Endothelial cell of umbilical vein (primary cell): ENCODE measurements around the gene MTMR3. TPM values are rescaled to one million over a fixed set of nuclear protein-coding genes. Genes with fewer than 3 reads are reported as not detected.

Experiments used
- BruUV-seq: library from RNA; stranded (reverse); fragments of 400-500 nt; replicated peaks from 2 replicates; lab custom pipeline; 2021; lab: Mats Ljungman, UMichigan
- CTCF ChIA-PET: fragments of 300-600, 350-600 bp; sonication (Branson Sonifier 250); formaldehyde crosslinking; loops from one replicate; lab custom pipeline; 2021; ENCODE audit warnings: antibody characterized with exemption, inconsistent platforms; lab: Charles Lee
- POLR2A ChIA-PET: fragments of 300-600, 350-600 bp; sonication (Branson Sonifier 250); formaldehyde crosslinking; loops from one replicate; lab custom pipeline; 2021; ENCODE audit warnings: antibody characterized with exemption, inconsistent platforms; lab: Charles Lee
- DNase-seq: peaks from one replicate; pipeline ENCODE4 v3.0.0-alpha.2; 2011; ENCODE audit warnings: low read depth, low spot score
- FAIRE-seq: peaks from 2 replicates; lab custom pipeline; 2011; peaks lifted over from hg19 to GRCh38; lab: Jason Lieb, UNC
- H2AFZ ChIP-seq: 2 replicates; pipeline ENCODE4 v1.6.0; 2012; ENCODE audit warnings: low read depth, low read length, control low read depth, inconsistent platforms
- H3K27ac ChIP-seq: 2 replicates; pipeline ENCODE4 v1.5.1; 2011; ENCODE audit warnings: low read depth, mild to moderate bottlenecking, control low read depth, low read length, moderate library complexity; ENCODE audit not compliant: insufficient read depth
- H3K27me3 ChIP-seq, 2 experiments: 2 replicates each; pipeline versions ENCODE4 v1.6.0 to v1.6.1; 2011; ENCODE audit warnings: low read length in 2 of 2, mixed read lengths in 1 of 2; ENCODE audit not compliant: control insufficient read depth in 2 of 2, insufficient read depth in 2 of 2
- H3K36me3 ChIP-seq, 2 experiments: 2 replicates in 1 of 2; 3 replicates in 1 of 2; pipeline ENCODE4 v1.5.1; 2011; ENCODE audit warnings: low read length in 2 of 2, mild to moderate bottlenecking in 1 of 2, moderate library complexity in 1 of 2; ENCODE audit not compliant: control insufficient read depth in 2 of 2, insufficient read depth in 2 of 2; ENCODE audit errors: extremely low read depth in 1 of 2
- H3K4me1 ChIP-seq: 3 replicates; pipeline ENCODE4 v1.5.1; 2011; ENCODE audit warnings: mild to moderate bottlenecking, low read length; ENCODE audit not compliant: control insufficient read depth, insufficient read depth; ENCODE audit errors: extremely low read depth
- H3K4me2 ChIP-seq: 2 replicates; pipeline ENCODE4 v1.6.1; 2011; ENCODE audit warnings: low read length, control low read depth, mixed read lengths; ENCODE audit not compliant: insufficient read depth
- H3K4me3 ChIP-seq, 3 experiments: fragments of 200-600 bp in 1 of 3; sonication (generic), shearing (Covaris generic) in 1 of 3; replicated peaks in 1 of 3; 2 replicates each; pipeline ENCODE4 v1.5.1; 2011 to 2016; ENCODE audit warnings: control low read depth in 3 of 3, low read length in 3 of 3, mild to moderate bottlenecking in 2 of 3, inconsistent platforms in 1 of 3, low read depth in 1 of 3, moderate library complexity in 1 of 3; ENCODE audit not compliant: insufficient read depth in 1 of 3
- H3K79me2 ChIP-seq: 2 replicates; pipeline ENCODE4 v1.6.0; 2012; ENCODE audit warnings: low read length, inconsistent platforms; ENCODE audit not compliant: control insufficient read depth, insufficient read depth
- H3K9ac ChIP-seq: replicated peaks from 2 replicates; pipeline ENCODE3; 2011; ENCODE audit warnings: low read length, control low read depth; ENCODE audit not compliant: insufficient read depth; ENCODE audit errors: extremely low read depth
- H3K9me1 ChIP-seq: replicated peaks from 3 replicates; pipeline ENCODE4 v1.6.0; 2011; ENCODE audit warnings: mild to moderate bottlenecking, low read length; ENCODE audit not compliant: control insufficient read depth, insufficient read depth; ENCODE audit errors: extremely low read depth
- H3K9me3 ChIP-seq: replicated peaks from 2 replicates; pipeline ENCODE4 v1.5.1; 2012; ENCODE audit warnings: low read length, inconsistent platforms; ENCODE audit not compliant: control insufficient read depth, insufficient read depth
- H4K20me1 ChIP-seq: replicated peaks from 2 replicates; pipeline ENCODE3; 2011; ENCODE audit warnings: mild to moderate bottlenecking, low read length; ENCODE audit not compliant: control insufficient read depth, insufficient read depth; ENCODE audit errors: extremely low read depth
- CTCF ChIP-seq, 2 donors: IDR thresholded peaks; 1 replicate in 1 of 2; 2 replicates in 1 of 2; pipeline ENCODE4 v1.5.1; 2011; ENCODE audit warnings: low read length in 2 of 2, mild to moderate bottlenecking in 2 of 2, moderate library complexity in 2 of 2, control low read depth in 1 of 2, inconsistent platforms in 1 of 2, low read depth in 1 of 2; ENCODE audit not compliant: insufficient read depth in 1 of 2; ENCODE audit errors: extremely low read depth in 1 of 2
- EZH2 ChIP-seq: IDR thresholded peaks from 2 replicates; pipeline ENCODE4 v1.6.1; 2012; ENCODE audit warnings: borderline replicate concordance, low read depth, mild to moderate bottlenecking, moderate library complexity, low read length, inconsistent platforms; ENCODE audit not compliant: severe bottlenecking
- FOS ChIP-seq: IDR thresholded peaks from 2 replicates; pipeline ENCODE4 v1.6.1; 2011; ENCODE audit warnings: mild to moderate bottlenecking, low read length, moderate library complexity, borderline replicate concordance; ENCODE audit not compliant: insufficient read depth
- JUN ChIP-seq: IDR thresholded peaks from 2 replicates; pipeline ENCODE4 v1.6.1; 2011; ENCODE audit warnings: borderline replicate concordance, low read depth; ENCODE audit not compliant: insufficient read length, insufficient read depth
- MYC ChIP-seq: IDR thresholded peaks from one replicate; pipeline ENCODE4 v1.6.1; 2011; ENCODE audit warnings: mild to moderate bottlenecking, low read depth, low read length
- POLR2A ChIP-seq: IDR thresholded peaks from 2 replicates; pipeline ENCODE4 v1.6.1; 2012; ENCODE audit warnings: low read depth, mild to moderate bottlenecking, control low read depth, low read length
- POLR2AphosphoS5 ChIP-seq: IDR thresholded peaks from 2 replicates; pipeline ENCODE4 v1.6.1; 2012; ENCODE audit warnings: low read depth, mild to moderate bottlenecking, control low read depth, low read length, moderate library complexity; ENCODE audit not compliant: insufficient read depth
- dilution Hi-C: fragments of 300-500 bp; cut with MboI; formaldehyde crosslinking; loops from one replicate; pipeline ENCODE4 v1.15.0; 2019; ENCODE audit warnings: low sequenced_read_pairs; ENCODE audit not compliant: extremely low pct_ligation_motif_present
- intact Hi-C: fragments of 100-400 bp; cut with micrococcal nuclease; formaldehyde crosslinking; loops from one replicate; pipeline ENCODE4 v1.10.0; 2022
- polyA plus RNA-seq, 4 experiments: library from polyadenylated mRNA; depleted of rRNA in 3 of 4; stranded (reverse) in 3 of 4; unstranded in 1 of 4; fragments of >200 nt; gene quantifications; 2 replicates each; pipeline versions ENCODE4 v1.2.1 to v1.2.3, GENCODE V29; 2011 to 2012; ENCODE audit warnings: missing spikeins in 1 of 4
- total RNA-seq: library from RNA; stranded (reverse); gene quantifications from 2 replicates; pipeline ENCODE4 v1.2.3, GENCODE V29; 2021
- TF ChIP-seq, protein P1 (sequence below): IDR thresholded peaks from 2 replicates; pipeline ENCODE4 v1.6.1; 2011; ENCODE audit not compliant: insufficient read depth, insufficient read length

MTMR3 gene
- total and polyA plus RNA-seq, 2 donors (not counting 3 experiments of a cell fraction or from before 2014, with no cell fraction given): 30.1 to 36.5 TPM

DNA sequence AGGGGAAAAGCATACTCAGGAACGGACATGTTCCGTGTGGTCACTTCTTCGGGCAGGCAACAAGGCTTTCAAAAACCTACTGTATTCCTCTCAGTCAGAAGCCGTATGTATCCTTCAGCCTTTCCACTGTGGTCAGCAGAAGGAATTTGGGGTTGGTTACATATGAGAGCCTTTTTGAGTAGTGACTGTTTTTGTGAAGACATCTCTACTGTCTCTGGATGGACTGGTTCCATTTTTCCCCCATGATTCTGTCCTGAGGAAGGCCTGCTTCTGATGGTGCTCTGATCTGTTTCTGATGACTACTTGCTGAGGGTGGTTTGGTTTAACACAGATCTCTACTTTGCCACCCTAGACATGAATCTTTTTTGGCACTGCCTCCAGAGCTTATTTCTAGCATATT lies 133.6 kb downstream of the MTMR3 start:
- Histone ChIP-seq H3K4me2 (no peak overlapping the region), H3K4me3 (no peak overlapping the region), H3K9me1 (no peaks in the 10 kb centered on the region), H3K4me1 (peaks cover 5% of the 10 kb centered on the region), H3K27ac (no peak overlapping the region), H2AFZ (no peak overlapping the region), H3K27me3 (no peaks in the 10 kb centered on the region), H3K9ac (no peak overlapping the region), H3K9me3 (no peaks in the 10 kb centered on the region), H4K20me1 (no peaks in the 10 kb centered on the region), H3K79me2 (no peaks in the 10 kb centered on the region), H3K36me3 (peaks cover 5 to 43% of the 10 kb centered on the region in 2 experiments)
- BruUV-seq: no TSS peak
- FAIRE-seq (no peak), DNase-seq (no peak)
- CTCF ChIA-PET: interaction anchor here (1.2 to 4.9 kb wide), 3 partner anchors 12 to 327 kb away, joined by 3 to 39 read pairs (median 6); no protein-coding TSS in a partner anchor
- dilution Hi-C loops (no loop called here), intact Hi-C loops (no loop called here)
- POLR2A ChIA-PET: no interaction called here
- TF ChIP-seq FOS (no peak), POLR2A (no peak), JUN (no peak), CTCF (IDR thresholded peaks at IDR 0.05; ENCODE audit: extremely low read depth in 1 of 2, insufficient read depth in 1 of 2, low read depth in 1 of 2, low read length in 2 of 2) (no peak), MYC (no peak), EZH2 (no peak), POLR2AphosphoS5 (no peak)
- TF ChIP-seq, protein P1, sequence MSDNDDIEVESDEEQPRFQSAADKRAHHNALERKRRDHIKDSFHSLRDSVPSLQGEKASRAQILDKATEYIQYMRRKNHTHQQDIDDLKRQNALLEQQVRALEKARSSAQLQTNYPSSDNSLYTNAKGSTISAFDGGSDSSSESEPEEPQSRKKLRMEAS: no peak
